Measurements from ENCODE around the gene SPAG9.
A peak's percentile ranks its signal among the peaks of the same experiment; 100 is the strongest.
"Not testable (repeated sequence)": the region's sequence is repeated elsewhere in the genome, so short reads cannot be mapped to it uniquely, and the experiment has no call there.

SPAG9 gene

DNA sequence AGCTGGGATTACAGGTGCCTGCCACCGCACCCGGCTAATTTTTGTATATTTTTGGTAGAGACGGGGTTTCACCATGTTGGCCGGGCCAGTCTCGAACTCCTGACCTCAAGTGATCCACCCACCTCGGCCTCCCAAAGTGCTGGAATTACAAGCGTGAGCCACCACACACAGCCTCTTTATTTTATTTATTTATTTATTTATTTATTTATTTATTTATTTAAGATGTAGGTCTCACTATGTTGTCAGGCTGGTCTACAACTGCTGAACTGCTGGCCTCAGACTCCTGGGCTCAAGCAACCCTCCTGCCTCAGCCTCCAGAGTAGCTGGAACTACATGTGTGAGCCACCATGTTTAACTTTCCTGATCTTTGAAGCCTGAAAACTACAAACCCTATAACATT is 37.3 kb downstream of the SPAG9 start:
- H3K4me3 ChIP-seq (ENCODE audit: low read depth, low read length); H3K9me3 ChIP-seq (ENCODE audit: control insufficient read depth, insufficient read depth, low read depth, low read length); POLR2A ChIA-PET; H3K4me1 ChIP-seq (ENCODE audit: control insufficient read depth, insufficient read depth, low read length); H3K27ac ChIP-seq (ENCODE audit: extremely low read depth, low read depth, low read length): not testable (repeated sequence)
- peaks cover 14% of the 10 kb centered on the region in 2 experiments for H3K36me3 ChIP-seq (ENCODE audit: control insufficient read depth in 2 of 2, insufficient read depth in 1 of 2, low read length in 2 of 2)
- CTCF ChIA-PET, result interaction anchor here (0.6 kb wide), 1 partner anchor 286 kb away, joined by 3 read pairs; no protein-coding TSS in a partner anchor
- TF ChIP-seq ZNF223 (tag by site-specific recombination; IDR thresholded peaks at IDR 0.05), result 0 out of 2 replicates have a peak, but pooled peaks have one; percentile 24
- TF ChIP-seq ZNF654 (tag by site-specific recombination; IDR thresholded peaks at IDR 0.05; ENCODE audit: low read depth), result peak; percentile 54
- TF ChIP-seq ZNF433 (tag by site-specific recombination; IDR thresholded peaks at IDR 0.05; ENCODE audit: low read depth), result peak; percentile 91
- TF ChIP-seq ZXDB (tag by site-specific recombination; IDR thresholded peaks at IDR 0.05), result peak; percentile 82
- TF ChIP-seq ZNF426 (tag by site-specific recombination; IDR thresholded peaks at IDR 0.05), result peak; percentile 93
- TF ChIP-seq, protein P1, sequence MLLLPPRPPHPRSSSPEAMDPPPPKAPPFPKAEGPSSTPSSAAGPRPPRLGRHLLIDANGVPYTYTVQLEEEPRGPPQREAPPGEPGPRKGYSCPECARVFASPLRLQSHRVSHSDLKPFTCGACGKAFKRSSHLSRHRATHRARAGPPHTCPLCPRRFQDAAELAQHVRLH (tag by site-specific recombination; IDR thresholded peaks at IDR 0.05), result peak; percentile 50; the same call in 1 of the 2 replicates
- 0 out of 2 replicates have a peak, but pooled peaks have one; percentile 9 for TF ChIP-seq OSR2 (tag by site-specific recombination; IDR thresholded peaks at IDR 0.05)
- peak; percentile 34; the same call in 1 of the 2 replicates for TF ChIP-seq MZF1 (tag by site-specific recombination; IDR thresholded peaks at IDR 0.05; ENCODE audit: borderline replicate concordance)
- peak; percentile 57; the same call in 1 of the 2 replicates for TF ChIP-seq ZBTB21 (tag by site-specific recombination; IDR thresholded peaks at IDR 0.05)
- 0 out of 2 replicates have a peak, but pooled peaks have one; percentile 48 for TF ChIP-seq ZNF404 (tag by site-specific recombination; IDR thresholded peaks at IDR 0.05)
- 0 out of 2 replicates have a peak, but pooled peaks have one; percentile 42 for TF ChIP-seq ZNF138 (tag by site-specific recombination; IDR thresholded peaks at IDR 0.05; ENCODE audit: borderline replicate concordance)
- TF ChIP-seq ZNF629 (tag by site-specific recombination; IDR thresholded peaks at IDR 0.05), result peak; percentile 63
- TF ChIP-seq ZNF623 (tag by site-specific recombination; IDR thresholded peaks at IDR 0.05), result peak; percentile 82
- peak; percentile 96 for TF ChIP-seq ZNF394 (tag by site-specific recombination; IDR thresholded peaks at IDR 0.05; ENCODE audit: borderline replicate concordance)
- peak; percentile 73; the same call in 1 of the 2 replicates for TF ChIP-seq ZNF558 (tag by site-specific recombination; IDR thresholded peaks at IDR 0.05)
- 0 out of 2 replicates have a peak, but pooled peaks have one; percentile 36 for TF ChIP-seq ZNF341 (tag by site-specific recombination; IDR thresholded peaks at IDR 0.05; ENCODE audit: low read depth)
- TF ChIP-seq, protein P2, sequence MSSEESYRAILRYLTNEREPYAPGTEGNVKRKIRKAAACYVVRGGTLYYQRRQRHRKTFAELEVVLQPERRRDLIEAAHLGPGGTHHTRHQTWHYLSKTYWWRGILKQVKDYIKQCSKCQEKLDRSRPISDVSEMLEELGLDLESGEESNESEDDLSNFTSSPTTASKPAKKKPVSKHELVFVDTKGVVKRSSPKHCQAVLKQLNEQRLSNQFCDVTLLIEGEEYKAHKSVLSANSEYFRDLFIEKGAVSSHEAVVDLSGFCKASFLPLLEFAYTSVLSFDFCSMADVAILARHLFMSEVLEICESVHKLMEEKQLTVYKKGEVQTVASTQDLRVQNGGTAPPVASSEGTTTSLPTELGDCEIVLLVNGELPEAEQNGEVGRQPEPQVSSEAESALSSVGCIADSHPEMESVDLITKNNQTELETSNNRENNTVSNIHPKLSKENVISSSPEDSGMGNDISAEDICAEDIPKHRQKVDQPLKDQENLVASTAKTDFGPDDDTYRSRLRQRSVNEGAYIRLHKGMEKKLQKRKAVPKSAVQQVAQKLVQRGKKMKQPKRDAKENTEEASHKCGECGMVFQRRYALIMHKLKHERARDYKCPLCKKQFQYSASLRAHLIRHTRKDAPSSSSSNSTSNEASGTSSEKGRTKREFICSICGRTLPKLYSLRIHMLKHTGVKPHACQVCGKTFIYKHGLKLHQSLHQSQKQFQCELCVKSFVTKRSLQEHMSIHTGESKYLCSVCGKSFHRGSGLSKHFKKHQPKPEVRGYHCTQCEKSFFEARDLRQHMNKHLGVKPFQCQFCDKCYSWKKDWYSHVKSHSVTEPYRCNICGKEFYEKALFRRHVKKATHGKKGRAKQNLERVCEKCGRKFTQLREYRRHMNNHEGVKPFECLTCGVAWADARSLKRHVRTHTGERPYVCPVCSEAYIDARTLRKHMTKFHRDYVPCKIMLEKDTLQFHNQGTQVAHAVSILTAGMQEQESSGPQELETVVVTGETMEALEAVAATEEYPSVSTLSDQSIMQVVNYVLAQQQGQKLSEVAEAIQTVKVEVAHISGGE (tag by site-specific recombination; conservative IDR thresholded peaks at IDR 0.05; ENCODE audit: low read depth), result peak; percentile 82
- peak; percentile 69; the same call in 1 of the 2 replicates for TF ChIP-seq ZNF791 (tag by site-specific recombination; IDR thresholded peaks at IDR 0.05)
- peak; percentile 77; the same call in 1 of the 2 replicates for TF ChIP-seq ZNF140 (tag by site-specific recombination; IDR thresholded peaks at IDR 0.05)
- TF ChIP-seq RBAK (tag by site-specific recombination; IDR thresholded peaks at IDR 0.05), result peak; percentile 32; the same call in 1 of the 2 replicates
- peak; percentile 70; the same call in 1 of the 2 replicates for TF ChIP-seq ZNF266 (tag by site-specific recombination; IDR thresholded peaks at IDR 0.05; ENCODE audit: low read depth)
- peak; percentile 90 for TF ChIP-seq ZNF555 (tag by site-specific recombination; conservative IDR thresholded peaks at IDR 0.05)
- peak; percentile 59; the same call in 1 of the 2 replicates for TF ChIP-seq ZNF501 (tag by site-specific recombination; IDR thresholded peaks at IDR 0.05)
- TF ChIP-seq, protein P3, sequence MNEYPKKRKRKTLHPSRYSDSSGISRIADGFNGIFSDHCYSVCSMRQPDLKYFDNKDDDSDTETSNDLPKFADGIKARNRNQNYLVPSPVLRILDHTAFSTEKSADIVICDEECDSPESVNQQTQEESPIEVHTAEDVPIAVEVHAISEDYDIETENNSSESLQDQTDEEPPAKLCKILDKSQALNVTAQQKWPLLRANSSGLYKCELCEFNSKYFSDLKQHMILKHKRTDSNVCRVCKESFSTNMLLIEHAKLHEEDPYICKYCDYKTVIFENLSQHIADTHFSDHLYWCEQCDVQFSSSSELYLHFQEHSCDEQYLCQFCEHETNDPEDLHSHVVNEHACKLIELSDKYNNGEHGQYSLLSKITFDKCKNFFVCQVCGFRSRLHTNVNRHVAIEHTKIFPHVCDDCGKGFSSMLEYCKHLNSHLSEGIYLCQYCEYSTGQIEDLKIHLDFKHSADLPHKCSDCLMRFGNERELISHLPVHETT (tag by site-specific recombination; IDR thresholded peaks at IDR 0.05), result peak; percentile 51; the same call in 1 of the 2 replicates
- TF ChIP-seq ZNF510 (tag by site-specific recombination; IDR thresholded peaks at IDR 0.05; ENCODE audit: insufficient replicate concordance), result peak; percentile 85
- TF ChIP-seq, protein P4, sequence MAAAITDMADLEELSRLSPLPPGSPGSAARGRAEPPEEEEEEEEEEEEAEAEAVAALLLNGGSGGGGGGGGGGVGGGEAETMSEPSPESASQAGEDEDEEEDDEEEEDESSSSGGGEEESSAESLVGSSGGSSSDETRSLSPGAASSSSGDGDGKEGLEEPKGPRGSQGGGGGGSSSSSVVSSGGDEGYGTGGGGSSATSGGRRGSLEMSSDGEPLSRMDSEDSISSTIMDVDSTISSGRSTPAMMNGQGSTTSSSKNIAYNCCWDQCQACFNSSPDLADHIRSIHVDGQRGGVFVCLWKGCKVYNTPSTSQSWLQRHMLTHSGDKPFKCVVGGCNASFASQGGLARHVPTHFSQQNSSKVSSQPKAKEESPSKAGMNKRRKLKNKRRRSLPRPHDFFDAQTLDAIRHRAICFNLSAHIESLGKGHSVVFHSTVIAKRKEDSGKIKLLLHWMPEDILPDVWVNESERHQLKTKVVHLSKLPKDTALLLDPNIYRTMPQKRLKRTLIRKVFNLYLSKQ (tag by site-specific recombination; IDR thresholded peaks at IDR 0.05; ENCODE audit: borderline replicate concordance), result peak; percentile 71; the same call in 1 of the 2 replicates
